Measurements from ENCODE around the gene C1orf226.
A peak's percentile ranks its signal among the peaks of the same experiment; 100 is the strongest.

Gene C1orf226

DNA sequence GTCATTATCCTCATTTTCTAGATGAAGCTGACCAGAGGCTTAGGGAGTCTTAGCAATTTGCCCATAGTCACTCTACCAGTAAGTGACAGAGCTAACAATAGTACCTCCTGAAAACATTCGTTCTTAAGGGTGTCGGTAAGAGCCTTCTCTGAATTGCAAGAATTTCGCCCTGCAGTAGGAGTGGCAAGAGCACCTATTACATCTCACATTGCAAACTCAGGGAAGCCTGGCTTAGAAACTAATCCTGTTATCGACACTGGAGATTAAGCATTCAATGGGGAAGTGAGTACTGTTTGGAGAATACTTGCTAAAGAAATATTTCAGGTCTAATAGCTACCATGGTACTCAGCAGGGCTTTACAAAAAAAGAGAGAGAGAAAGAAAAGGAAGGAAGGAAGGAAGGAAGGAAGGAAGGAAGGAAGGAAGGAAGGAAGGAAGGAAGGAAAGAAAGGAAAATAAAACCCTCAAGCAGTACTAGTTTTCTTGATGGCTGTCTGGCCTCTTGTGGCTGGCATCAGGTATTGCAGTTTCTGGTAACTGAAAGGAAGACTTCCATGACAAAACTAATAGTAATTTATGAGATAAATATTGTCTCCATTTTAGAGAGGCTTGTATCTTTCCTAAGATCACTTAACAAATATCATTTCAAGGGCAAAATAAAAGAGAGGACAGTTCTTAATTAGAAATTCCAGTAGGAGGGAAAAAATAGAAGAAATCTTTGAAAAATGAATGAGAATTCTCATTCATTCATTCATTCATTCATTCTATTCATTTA is 10.4 kb downstream of the C1orf226 start:
- Histone ChIP-seq H2AFZ (no peak overlapping the region), H3K4me3 (ENCODE audit: low read depth, low read length) (no peak overlapping the region), H3K4me1 (no peaks in the 10 kb centered on the region), H3K9me3 (ENCODE audit: control insufficient read depth, low read length) (no peaks in the 10 kb centered on the region), H3K27ac (no peak overlapping the region), H3K79me2 (no peaks in the 10 kb centered on the region), H3K4me2 (ENCODE audit: low read length) (no peak overlapping the region), H3K36me3 (ENCODE audit: control insufficient read depth, insufficient read depth, low read length) (no peaks in the 10 kb centered on the region), H3K27me3 (ENCODE audit: control insufficient read depth, insufficient read depth, low read length) (no peaks in the 10 kb centered on the region), H3K9ac (no peak overlapping the region)
- TF ChIP-seq, protein P1, sequence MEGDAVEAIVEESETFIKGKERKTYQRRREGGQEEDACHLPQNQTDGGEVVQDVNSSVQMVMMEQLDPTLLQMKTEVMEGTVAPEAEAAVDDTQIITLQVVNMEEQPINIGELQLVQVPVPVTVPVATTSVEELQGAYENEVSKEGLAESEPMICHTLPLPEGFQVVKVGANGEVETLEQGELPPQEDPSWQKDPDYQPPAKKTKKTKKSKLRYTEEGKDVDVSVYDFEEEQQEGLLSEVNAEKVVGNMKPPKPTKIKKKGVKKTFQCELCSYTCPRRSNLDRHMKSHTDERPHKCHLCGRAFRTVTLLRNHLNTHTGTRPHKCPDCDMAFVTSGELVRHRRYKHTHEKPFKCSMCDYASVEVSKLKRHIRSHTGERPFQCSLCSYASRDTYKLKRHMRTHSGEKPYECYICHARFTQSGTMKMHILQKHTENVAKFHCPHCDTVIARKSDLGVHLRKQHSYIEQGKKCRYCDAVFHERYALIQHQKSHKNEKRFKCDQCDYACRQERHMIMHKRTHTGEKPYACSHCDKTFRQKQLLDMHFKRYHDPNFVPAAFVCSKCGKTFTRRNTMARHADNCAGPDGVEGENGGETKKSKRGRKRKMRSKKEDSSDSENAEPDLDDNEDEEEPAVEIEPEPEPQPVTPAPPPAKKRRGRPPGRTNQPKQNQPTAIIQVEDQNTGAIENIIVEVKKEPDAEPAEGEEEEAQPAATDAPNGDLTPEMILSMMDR (IDR thresholded peaks at IDR 0.05) = peak; percentile 64

DNA sequence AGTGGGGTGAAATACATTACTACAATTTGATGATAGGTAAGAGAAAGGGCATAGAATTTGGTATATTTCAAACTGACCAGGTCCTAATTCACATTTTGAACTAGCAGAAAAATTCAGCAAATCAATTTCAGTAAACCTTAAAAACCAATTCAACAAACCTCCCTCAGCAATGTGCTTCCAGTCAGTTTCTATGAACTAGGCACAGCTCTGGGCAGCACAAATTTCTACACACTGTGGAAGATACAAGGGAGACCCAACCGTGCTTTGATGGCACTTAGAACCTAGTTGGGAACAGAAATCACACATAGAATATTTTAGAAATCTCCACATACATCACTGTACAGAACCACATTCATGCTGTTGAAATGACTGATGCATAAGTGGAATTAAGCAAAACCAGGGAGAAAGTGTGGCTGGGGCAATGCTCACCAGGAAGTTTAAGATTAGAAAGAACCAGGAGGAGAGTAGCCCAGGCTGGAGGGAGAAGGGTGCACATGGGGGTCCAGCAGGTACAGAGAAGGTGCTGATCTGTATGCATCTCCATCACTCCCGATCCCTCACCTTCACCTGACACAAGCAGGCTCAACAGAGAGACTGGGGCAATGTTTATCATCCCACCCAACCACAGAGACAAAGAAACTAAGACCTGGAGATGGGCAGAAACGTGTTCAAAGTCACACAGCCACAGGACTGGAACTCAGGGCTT is 14.8 kb downstream of the C1orf226 start:
- Histone ChIP-seq H3K9ac (no peak overlapping the region), H3K4me1 (no peaks in the 10 kb centered on the region), H3K9me3 (ENCODE audit: control insufficient read depth, low read length) (no peaks in the 10 kb centered on the region), H3K27ac (no peak overlapping the region), H2AFZ (no peak overlapping the region), H3K4me3 (ENCODE audit: low read depth, low read length) (no peak overlapping the region), H3K4me2 (ENCODE audit: low read length) (no peak overlapping the region), H3K36me3 (ENCODE audit: control insufficient read depth, insufficient read depth, low read length) (no peaks in the 10 kb centered on the region), H3K27me3 (ENCODE audit: control insufficient read depth, insufficient read depth, low read length) (no peaks in the 10 kb centered on the region), H3K79me2 (no peaks in the 10 kb centered on the region)
- TF ChIP-seq, protein P1 (IDR thresholded peaks at IDR 0.05) = no peak

DNA sequence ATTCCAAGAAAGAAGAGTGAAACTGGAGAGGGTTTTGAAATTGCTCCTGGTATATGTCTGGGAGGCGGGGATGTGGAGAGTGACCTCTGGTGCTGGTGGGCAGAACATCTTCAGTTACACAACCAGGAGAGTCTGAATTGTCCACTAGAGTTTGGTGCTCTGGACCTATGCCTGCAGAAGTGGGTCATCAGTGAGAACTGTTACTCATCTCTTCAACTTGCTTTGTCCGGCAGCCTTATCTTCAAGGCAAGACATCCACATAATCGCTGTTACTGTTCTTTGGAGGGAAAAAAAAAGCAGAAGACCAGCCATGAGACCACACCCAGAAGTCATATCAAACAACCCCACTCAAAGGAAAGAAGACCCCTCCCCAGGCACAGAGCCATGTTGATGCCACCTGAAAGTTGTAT is 15.5 kb downstream of the C1orf226 start:
- TF ChIP-seq, protein P1 (IDR thresholded peaks at IDR 0.05) = no peak
- no peak overlapping the region for H3K4me3 ChIP-seq (ENCODE audit: low read depth, low read length)
- H3K9ac ChIP-seq = no peak overlapping the region
- H3K27ac ChIP-seq = no peak overlapping the region
- H3K4me2 ChIP-seq (ENCODE audit: low read length) = no peak overlapping the region
- no peak overlapping the region for H2AFZ ChIP-seq
- H3K36me3 ChIP-seq (ENCODE audit: control insufficient read depth, insufficient read depth, low read length) = no peaks in the 10 kb centered on the region
- H3K27me3 ChIP-seq (ENCODE audit: control insufficient read depth, insufficient read depth, low read length) = no peaks in the 10 kb centered on the region
- H3K4me1 ChIP-seq = no peaks in the 10 kb centered on the region
- H3K9me3 ChIP-seq (ENCODE audit: control insufficient read depth, low read length) = no peaks in the 10 kb centered on the region
- no peaks in the 10 kb centered on the region for H3K79me2 ChIP-seq

DNA sequence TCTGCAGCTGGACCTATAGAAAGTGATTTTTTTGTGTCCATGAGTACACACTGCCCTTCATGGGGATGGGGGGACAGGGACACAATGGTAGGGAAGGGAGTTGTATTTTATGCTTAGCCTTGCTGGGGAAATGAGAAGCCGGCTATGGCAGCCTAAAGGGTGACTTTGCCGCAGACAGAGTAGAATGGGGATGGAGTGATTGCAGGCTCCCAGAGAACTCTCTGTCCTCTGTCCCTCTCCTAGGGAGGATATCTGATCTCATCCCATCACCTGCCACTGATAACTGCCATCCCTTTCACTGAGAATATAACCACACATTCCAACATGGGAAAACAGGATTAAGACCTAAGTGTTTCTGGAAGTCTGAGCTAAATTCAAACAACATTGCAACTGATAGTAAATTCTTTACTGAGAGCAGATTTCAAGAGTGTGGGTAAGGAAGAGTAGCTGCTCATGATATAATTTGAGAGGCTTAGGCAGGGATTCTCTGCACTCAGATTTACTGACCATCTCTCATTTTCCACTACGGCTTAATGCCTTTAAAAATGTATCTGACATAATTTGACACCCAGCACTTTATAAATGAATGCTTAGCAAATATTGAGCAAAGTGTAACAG is 16.5 kb downstream of the C1orf226 start:
- Histone ChIP-seq H3K4me2 (ENCODE audit: low read length) (no peak overlapping the region), H3K4me1 (no peaks in the 10 kb centered on the region), H3K27ac (no peak overlapping the region), H3K27me3 (ENCODE audit: control insufficient read depth, insufficient read depth, low read length) (no peaks in the 10 kb centered on the region), H3K9me3 (ENCODE audit: control insufficient read depth, low read length) (no peaks in the 10 kb centered on the region), H3K79me2 (no peaks in the 10 kb centered on the region), H3K9ac (no peak overlapping the region), H2AFZ (no peak overlapping the region), H3K4me3 (ENCODE audit: low read depth, low read length) (no peak overlapping the region), H3K36me3 (ENCODE audit: control insufficient read depth, insufficient read depth, low read length) (no peaks in the 10 kb centered on the region)
- TF ChIP-seq, protein P1 (IDR thresholded peaks at IDR 0.05) = no peak
